Endothelial cell of umbilical vein (primary cell): ENCODE measurements around the gene RAD51B. TPM values are rescaled to one million over a fixed set of nuclear protein-coding genes. Genes with fewer than 3 reads are reported as not detected.
A peak's percentile ranks its signal among the peaks of the same experiment; 100 is the strongest.

ENCODE experiments used
- BruUV-seq: library from RNA; stranded (reverse); fragments of 400-500 nt; replicated peaks from 2 replicates; lab custom pipeline; 2021; lab: Mats Ljungman, UMichigan
- CTCF ChIA-PET: fragments of 300-600, 350-600 bp; sonication (Branson Sonifier 250); formaldehyde crosslinking; loops from one replicate; lab custom pipeline; 2021; ENCODE audit warnings: antibody characterized with exemption, inconsistent platforms; lab: Charles Lee
- POLR2A ChIA-PET: fragments of 300-600, 350-600 bp; sonication (Branson Sonifier 250); formaldehyde crosslinking; loops from one replicate; lab custom pipeline; 2021; ENCODE audit warnings: antibody characterized with exemption, inconsistent platforms; lab: Charles Lee
- DNase-seq: peaks from one replicate; pipeline ENCODE4 v3.0.0-alpha.2; 2011; ENCODE audit warnings: low read depth, low spot score
- FAIRE-seq: peaks from 2 replicates; lab custom pipeline; 2011; peaks lifted over from hg19 to GRCh38; lab: Jason Lieb, UNC
- H2AFZ ChIP-seq: 2 replicates; pipeline ENCODE4 v1.6.0; 2012; ENCODE audit warnings: low read depth, low read length, control low read depth, inconsistent platforms
- H3K27ac ChIP-seq: 2 replicates; pipeline ENCODE4 v1.5.1; 2011; ENCODE audit warnings: low read depth, mild to moderate bottlenecking, control low read depth, low read length, moderate library complexity; ENCODE audit not compliant: insufficient read depth
- H3K27me3 ChIP-seq, 2 experiments: 2 replicates each; pipeline versions ENCODE4 v1.6.0 to v1.6.1; 2011; ENCODE audit warnings: low read length in 2 of 2, mixed read lengths in 1 of 2; ENCODE audit not compliant: control insufficient read depth in 2 of 2, insufficient read depth in 2 of 2
- H3K36me3 ChIP-seq, 2 experiments: 2 replicates in 1 of 2; 3 replicates in 1 of 2; pipeline ENCODE4 v1.5.1; 2011; ENCODE audit warnings: low read length in 2 of 2, mild to moderate bottlenecking in 1 of 2, moderate library complexity in 1 of 2; ENCODE audit not compliant: control insufficient read depth in 2 of 2, insufficient read depth in 2 of 2; ENCODE audit errors: extremely low read depth in 1 of 2
- H3K4me1 ChIP-seq: 3 replicates; pipeline ENCODE4 v1.5.1; 2011; ENCODE audit warnings: mild to moderate bottlenecking, low read length; ENCODE audit not compliant: control insufficient read depth, insufficient read depth; ENCODE audit errors: extremely low read depth
- H3K4me2 ChIP-seq: 2 replicates; pipeline ENCODE4 v1.6.1; 2011; ENCODE audit warnings: low read length, control low read depth, mixed read lengths; ENCODE audit not compliant: insufficient read depth
- H3K4me3 ChIP-seq, 3 experiments: fragments of 200-600 bp in 1 of 3; sonication (generic), shearing (Covaris generic) in 1 of 3; replicated peaks in 1 of 3; 2 replicates each; pipeline ENCODE4 v1.5.1; 2011 to 2016; ENCODE audit warnings: control low read depth in 3 of 3, low read length in 3 of 3, mild to moderate bottlenecking in 2 of 3, inconsistent platforms in 1 of 3, low read depth in 1 of 3, moderate library complexity in 1 of 3; ENCODE audit not compliant: insufficient read depth in 1 of 3
- H3K79me2 ChIP-seq: 2 replicates; pipeline ENCODE4 v1.6.0; 2012; ENCODE audit warnings: low read length, inconsistent platforms; ENCODE audit not compliant: control insufficient read depth, insufficient read depth
- H3K9ac ChIP-seq: replicated peaks from 2 replicates; pipeline ENCODE3; 2011; ENCODE audit warnings: low read length, control low read depth; ENCODE audit not compliant: insufficient read depth; ENCODE audit errors: extremely low read depth
- H3K9me1 ChIP-seq: replicated peaks from 3 replicates; pipeline ENCODE4 v1.6.0; 2011; ENCODE audit warnings: mild to moderate bottlenecking, low read length; ENCODE audit not compliant: control insufficient read depth, insufficient read depth; ENCODE audit errors: extremely low read depth
- H3K9me3 ChIP-seq: replicated peaks from 2 replicates; pipeline ENCODE4 v1.5.1; 2012; ENCODE audit warnings: low read length, inconsistent platforms; ENCODE audit not compliant: control insufficient read depth, insufficient read depth
- H4K20me1 ChIP-seq: replicated peaks from 2 replicates; pipeline ENCODE3; 2011; ENCODE audit warnings: mild to moderate bottlenecking, low read length; ENCODE audit not compliant: control insufficient read depth, insufficient read depth; ENCODE audit errors: extremely low read depth
- EZH2 ChIP-seq: IDR thresholded peaks from 2 replicates; pipeline ENCODE4 v1.6.1; 2012; ENCODE audit warnings: borderline replicate concordance, low read depth, mild to moderate bottlenecking, moderate library complexity, low read length, inconsistent platforms; ENCODE audit not compliant: severe bottlenecking
- FOS ChIP-seq: IDR thresholded peaks from 2 replicates; pipeline ENCODE4 v1.6.1; 2011; ENCODE audit warnings: mild to moderate bottlenecking, low read length, moderate library complexity, borderline replicate concordance; ENCODE audit not compliant: insufficient read depth
- GATA2 ChIP-seq: IDR thresholded peaks from 2 replicates; pipeline ENCODE4 v1.7.0; 2011; ENCODE audit warnings: low read depth, mild to moderate bottlenecking, moderate library complexity, mixed read lengths, low read length; ENCODE audit not compliant: insufficient read length, insufficient read depth
- JUN ChIP-seq: IDR thresholded peaks from 2 replicates; pipeline ENCODE4 v1.6.1; 2011; ENCODE audit warnings: borderline replicate concordance, low read depth; ENCODE audit not compliant: insufficient read length, insufficient read depth
- MAX ChIP-seq: IDR thresholded peaks from 2 replicates; pipeline ENCODE4 v1.6.1; 2011; ENCODE audit not compliant: insufficient read depth, insufficient read length
- MYC ChIP-seq: IDR thresholded peaks from one replicate; pipeline ENCODE4 v1.6.1; 2011; ENCODE audit warnings: mild to moderate bottlenecking, low read depth, low read length
- POLR2A ChIP-seq: IDR thresholded peaks from 2 replicates; pipeline ENCODE4 v1.6.1; 2012; ENCODE audit warnings: low read depth, mild to moderate bottlenecking, control low read depth, low read length
- POLR2AphosphoS5 ChIP-seq: IDR thresholded peaks from 2 replicates; pipeline ENCODE4 v1.6.1; 2012; ENCODE audit warnings: low read depth, mild to moderate bottlenecking, control low read depth, low read length, moderate library complexity; ENCODE audit not compliant: insufficient read depth
- dilution Hi-C: fragments of 300-500 bp; cut with MboI; formaldehyde crosslinking; loops from one replicate; pipeline ENCODE4 v1.15.0; 2019; ENCODE audit warnings: low sequenced_read_pairs; ENCODE audit not compliant: extremely low pct_ligation_motif_present
- intact Hi-C: fragments of 100-400 bp; cut with micrococcal nuclease; formaldehyde crosslinking; loops from one replicate; pipeline ENCODE4 v1.10.0; 2022
- polyA plus RNA-seq, 4 experiments: library from polyadenylated mRNA; depleted of rRNA in 3 of 4; stranded (reverse) in 3 of 4; unstranded in 1 of 4; fragments of >200 nt; gene quantifications; 2 replicates each; pipeline versions ENCODE4 v1.2.1 to v1.2.3, GENCODE V29; 2011 to 2012; ENCODE audit warnings: missing spikeins in 1 of 4
- total RNA-seq: library from RNA; stranded (reverse); gene quantifications from 2 replicates; pipeline ENCODE4 v1.2.3, GENCODE V29; 2021
- TF ChIP-seq, protein P1 (sequence below), 2 donors: IDR thresholded peaks; 1 replicate in 1 of 2; 2 replicates in 1 of 2; pipeline ENCODE4 v1.5.1; 2011; ENCODE audit warnings: low read length in 2 of 2, mild to moderate bottlenecking in 2 of 2, moderate library complexity in 2 of 2, control low read depth in 1 of 2, inconsistent platforms in 1 of 2, low read depth in 1 of 2; ENCODE audit not compliant: insufficient read depth in 1 of 2; ENCODE audit errors: extremely low read depth in 1 of 2

Gene RAD51B
- total and polyA plus RNA-seq, 2 donors (not counting 3 experiments of a cell fraction or from before 2014, with no cell fraction given): 3.9 to 19.0 TPM

DNA sequence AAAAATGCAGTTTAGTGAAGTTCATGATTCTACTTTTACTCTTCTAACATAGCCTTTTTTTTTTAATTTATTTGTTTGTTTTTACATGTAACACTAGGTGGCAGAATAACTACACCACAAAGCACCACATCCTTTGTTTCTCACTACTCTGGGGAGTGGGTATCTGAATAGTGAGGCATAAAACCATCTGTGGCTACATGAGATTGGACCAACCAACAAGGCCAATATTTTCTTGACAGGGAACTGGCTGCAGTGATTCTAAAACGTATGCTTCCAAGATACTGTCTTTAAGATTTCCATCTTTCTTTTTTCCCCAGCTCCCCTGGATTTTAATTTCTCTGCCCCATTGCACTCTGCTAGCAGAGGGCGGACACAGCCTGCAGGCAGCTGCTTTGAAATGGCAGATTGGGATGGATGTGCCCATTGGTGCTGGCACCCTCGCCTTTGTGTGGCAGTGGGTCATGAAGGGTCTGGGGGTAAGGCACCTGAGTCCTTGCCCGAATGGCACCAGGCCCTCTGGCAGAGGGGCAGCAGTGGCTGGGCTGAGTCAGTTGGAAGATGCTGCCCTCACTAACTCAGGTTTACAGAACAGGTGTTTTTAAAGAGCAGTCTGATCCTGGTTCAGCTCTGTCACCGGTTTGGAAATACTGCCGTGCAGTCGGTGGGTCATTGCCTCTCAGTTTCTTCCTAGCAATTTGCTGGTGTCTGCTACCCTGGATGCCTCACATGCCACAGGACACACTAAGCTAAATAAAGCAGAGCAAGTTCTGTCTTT lies 429.1 kb downstream of the RAD51B start:
- DNase-seq (peak; percentile 85), FAIRE-seq (peak; percentile 72)
- H3K4me2 ChIP-seq: no peak overlapping the region
- peak overlapping the region; percentile 16 for H3K27ac ChIP-seq
- H3K9me1 ChIP-seq: no peaks in the 10 kb centered on the region
- no peak overlapping the region for H2AFZ ChIP-seq
- no peaks in the 10 kb centered on the region for H3K27me3 ChIP-seq
- H3K79me2 ChIP-seq: no peaks in the 10 kb centered on the region
- peaks cover 52% of the 10 kb centered on the region for H3K4me1 ChIP-seq
- ChIA-PET POLR2A (interaction anchor here (0.9 to 1.3 kb wide), 3 partner anchors 247 to 540 kb away, joined by 3 read pairs; no protein-coding TSS in a partner anchor), CTCF (interaction anchor here (0.7 to 7.9 kb wide), 24 partner anchors 16 to 596 kb away, joined by 3 to 122 read pairs (median 6); partner anchors contain the start of gene ZFP36L1)
- dilution Hi-C loops: no loop called here
- intact Hi-C loops: loop anchor here (1.0 to 5.0 kb wide), 11 partner anchors 210 to 568 kb away; partner anchors contain the start of gene ZFP36L1
- no peaks in the 10 kb centered on the region for H4K20me1 ChIP-seq
- no peak overlapping the region for H3K9ac ChIP-seq
- H3K36me3 ChIP-seq: no peaks in the 10 kb centered on the region
- no peak overlapping the region for H3K4me3 ChIP-seq
- no peaks in the 10 kb centered on the region for H3K9me3 ChIP-seq
- BruUV-seq: no TSS peak
- TF ChIP-seq GATA2 (no peak), POLR2A (no peak), EZH2 (no peak), FOS (no peak), POLR2AphosphoS5 (no peak), MAX (no peak), JUN (no peak), MYC (no peak)
- TF ChIP-seq, protein P1, sequence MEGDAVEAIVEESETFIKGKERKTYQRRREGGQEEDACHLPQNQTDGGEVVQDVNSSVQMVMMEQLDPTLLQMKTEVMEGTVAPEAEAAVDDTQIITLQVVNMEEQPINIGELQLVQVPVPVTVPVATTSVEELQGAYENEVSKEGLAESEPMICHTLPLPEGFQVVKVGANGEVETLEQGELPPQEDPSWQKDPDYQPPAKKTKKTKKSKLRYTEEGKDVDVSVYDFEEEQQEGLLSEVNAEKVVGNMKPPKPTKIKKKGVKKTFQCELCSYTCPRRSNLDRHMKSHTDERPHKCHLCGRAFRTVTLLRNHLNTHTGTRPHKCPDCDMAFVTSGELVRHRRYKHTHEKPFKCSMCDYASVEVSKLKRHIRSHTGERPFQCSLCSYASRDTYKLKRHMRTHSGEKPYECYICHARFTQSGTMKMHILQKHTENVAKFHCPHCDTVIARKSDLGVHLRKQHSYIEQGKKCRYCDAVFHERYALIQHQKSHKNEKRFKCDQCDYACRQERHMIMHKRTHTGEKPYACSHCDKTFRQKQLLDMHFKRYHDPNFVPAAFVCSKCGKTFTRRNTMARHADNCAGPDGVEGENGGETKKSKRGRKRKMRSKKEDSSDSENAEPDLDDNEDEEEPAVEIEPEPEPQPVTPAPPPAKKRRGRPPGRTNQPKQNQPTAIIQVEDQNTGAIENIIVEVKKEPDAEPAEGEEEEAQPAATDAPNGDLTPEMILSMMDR (IDR thresholded peaks at IDR 0.05; ENCODE audit: extremely low read depth in 1 of 2, insufficient read depth in 1 of 2, low read depth in 1 of 2, low read length in 2 of 2): peak; percentile 22 to 29
